HG03469 (cell line): Measurements from ENCODE around the gene CEP41.

ENCODE experiments used
- ATAC-seq: cut with Tn5 transposase; IDR thresholded peaks from one replicate; pipeline ENCODE4 v1.9.1; 2021; ENCODE audit warnings: mild to moderate bottlenecking, moderate library complexity, moderate number of reproducible peaks; ENCODE audit not compliant: unreplicated experiment

Gene CEP41, protein sequence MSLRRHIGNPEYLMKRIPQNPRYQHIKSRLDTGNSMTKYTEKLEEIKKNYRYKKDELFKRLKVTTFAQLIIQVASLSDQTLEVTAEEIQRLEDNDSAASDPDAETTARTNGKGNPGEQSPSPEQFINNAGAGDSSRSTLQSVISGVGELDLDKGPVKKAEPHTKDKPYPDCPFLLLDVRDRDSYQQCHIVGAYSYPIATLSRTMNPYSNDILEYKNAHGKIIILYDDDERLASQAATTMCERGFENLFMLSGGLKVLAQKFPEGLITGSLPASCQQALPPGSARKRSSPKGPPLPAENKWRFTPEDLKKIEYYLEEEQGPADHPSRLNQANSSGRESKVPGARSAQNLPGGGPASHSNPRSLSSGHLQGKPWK

DNA sequence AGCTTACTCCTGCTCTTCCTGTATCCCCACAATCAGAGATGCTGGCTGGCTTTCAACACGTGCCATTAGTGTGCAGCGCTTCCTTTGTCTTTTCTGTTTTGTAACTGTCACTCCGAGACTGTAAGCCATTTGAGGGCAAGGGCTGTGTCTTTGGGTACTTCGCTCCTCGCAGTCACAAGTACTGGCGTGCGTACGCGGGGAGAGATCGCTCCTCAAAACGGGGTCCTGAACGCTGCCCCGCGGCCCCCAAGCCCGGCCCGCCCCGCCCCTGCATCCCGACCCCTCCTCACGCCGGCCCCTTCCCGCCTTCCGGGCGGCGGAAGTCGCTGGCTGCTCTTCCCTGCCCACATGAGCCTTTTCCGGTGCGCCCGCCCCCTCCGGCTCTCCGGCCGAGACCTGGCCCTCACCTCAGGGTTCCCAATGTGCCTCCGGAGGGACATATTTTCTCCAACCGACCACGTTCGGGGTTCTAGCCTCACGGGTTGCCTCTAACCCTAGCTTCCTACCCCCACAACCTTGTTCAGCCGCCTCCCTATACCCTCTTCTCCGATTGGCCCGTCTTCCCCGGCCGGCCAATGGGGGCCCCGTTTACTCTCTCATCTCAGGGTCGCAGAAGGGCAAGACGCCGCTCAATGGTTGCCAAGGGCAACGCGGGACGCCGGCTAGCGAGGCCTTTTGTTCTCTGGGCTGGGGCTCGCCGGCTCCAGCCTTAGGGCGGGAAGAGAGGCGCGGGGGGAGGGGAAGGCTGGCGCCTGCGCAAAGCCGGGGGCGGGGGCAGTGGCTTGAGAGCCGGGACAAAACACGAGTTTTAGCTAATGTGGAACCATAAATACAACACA, at the start of gene CEP41:
TSS of gene CEP41 (minus strand) at position 490 of the 839 bp plus-strand sequence. CDS start at position 440, 50 bp downstream.
- peak; percentile 92 for ATAC-seq

DNA sequence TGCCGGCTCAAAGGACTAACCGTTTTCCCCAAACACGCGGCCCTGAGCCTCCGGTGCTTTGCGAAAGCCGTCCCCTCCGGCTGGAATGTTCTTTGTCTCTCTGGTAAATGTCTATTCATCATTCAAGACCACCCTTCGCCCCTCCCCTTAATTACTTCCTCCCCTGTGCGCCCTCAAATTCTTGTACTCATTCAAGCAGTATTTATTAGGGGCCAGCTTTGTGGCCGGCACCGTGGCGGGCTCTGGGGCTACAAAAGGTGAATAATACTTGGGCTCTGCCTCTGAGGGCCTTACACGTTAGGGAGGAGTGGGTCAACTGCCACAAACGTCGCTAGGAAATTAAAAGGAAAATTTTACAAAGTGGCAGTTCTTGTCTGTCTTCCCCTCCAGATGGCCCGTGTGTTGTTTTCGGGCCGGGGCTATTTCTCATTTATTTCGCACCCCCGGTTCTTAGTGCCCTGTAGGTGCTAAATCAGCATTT, 49.5 kb upstream of the CEP41 start:
- ATAC-seq: no peak

DNA sequence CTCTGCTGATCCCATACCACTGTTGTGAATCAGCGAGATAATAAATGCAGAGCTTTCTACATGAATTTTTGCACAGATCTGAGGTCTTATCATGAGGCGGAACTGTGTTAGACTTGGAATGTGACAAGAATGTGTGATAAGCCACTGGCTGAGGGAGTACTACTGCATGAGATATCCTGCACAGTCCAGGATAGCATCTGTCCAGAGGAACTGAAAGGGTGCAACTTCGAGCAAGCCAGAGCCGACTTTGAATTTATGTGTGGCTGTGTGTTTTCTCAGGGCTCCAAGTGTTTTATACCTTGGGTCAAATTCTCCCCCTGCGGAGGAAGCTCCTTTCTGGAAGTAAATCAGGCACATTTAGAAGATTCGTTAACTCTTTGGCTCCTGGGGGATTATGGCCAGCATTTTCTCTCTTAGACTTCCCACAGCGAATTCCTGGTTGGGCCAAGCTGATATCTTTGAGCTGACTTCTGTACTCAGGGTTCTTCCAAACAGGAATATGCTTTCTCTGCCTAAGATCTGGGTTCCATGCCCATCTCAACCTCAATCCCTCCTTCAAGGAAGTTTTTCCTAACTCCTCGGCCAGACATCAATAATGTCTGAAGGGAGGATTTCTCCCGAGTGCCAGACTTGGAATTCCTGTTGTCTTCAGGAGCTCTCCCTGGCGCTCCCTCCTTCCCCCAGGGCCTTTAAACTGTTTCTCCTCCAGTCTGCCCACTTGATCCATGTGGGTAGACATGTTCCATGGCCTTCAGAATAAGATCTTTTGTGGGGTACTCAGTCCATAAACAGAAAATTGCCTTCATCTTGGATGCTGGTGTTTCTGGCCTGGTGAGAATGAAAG, 48.5 kb upstream of the CEP41 start:
- ATAC-seq: no peak

DNA sequence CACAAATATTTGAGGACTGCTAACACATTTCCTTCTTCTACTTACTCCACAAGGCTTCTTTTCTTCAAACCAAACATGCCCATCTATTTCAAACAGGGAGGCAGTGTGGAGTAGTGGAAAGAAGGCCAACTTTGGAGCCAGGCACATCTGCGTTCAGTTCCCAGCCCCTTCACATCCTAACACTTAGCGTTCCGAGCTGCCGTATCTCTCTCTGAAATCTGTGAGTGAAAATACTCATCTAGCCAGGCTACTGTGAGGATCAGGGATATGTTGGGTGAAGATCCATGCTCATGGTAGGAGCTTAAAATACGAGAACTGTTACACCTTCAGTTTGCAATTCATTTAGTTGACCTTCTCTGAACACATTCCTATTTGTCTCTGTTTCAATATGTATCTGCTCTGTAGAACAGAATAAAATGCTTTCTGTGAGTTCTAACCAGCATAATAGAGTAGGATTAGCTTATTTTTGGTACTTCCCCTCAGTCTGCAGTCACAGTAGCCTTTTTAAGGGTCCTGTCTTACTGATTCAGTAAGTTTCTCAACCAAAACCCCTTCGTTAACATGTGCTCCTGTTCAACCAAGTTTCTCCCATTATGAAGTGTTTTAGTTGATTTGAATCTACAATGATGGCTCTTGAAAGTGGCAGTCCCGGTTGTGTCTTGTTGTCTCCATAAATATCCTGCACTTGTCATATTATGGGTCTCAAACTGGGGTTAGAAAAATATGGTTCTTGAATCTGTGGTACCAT, 47.8 kb upstream of the CEP41 start:
- ATAC-seq: no peak

DNA sequence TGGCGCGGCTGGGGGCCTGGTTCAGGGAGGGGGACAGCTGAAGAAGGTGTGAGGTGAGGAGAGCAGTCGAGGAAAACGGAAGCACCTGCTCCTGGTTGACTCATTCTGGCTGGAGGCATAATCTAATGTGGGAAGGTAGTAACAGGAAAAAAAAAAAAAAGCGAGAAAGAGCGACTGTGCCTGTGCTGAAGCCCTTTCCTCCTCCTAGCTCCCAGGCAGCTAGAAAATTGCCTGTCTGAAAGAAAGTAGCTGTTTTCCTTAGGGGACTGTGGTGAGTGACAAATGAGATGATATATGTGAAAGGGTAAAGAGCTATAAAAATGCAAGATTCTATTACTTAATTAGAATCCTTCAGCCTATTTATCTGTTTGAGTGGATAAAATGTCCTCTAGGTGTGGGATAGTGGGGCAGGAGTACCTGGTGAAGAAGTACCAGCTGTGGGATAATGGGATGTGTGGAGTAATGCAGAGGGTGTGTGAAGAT, 46.2 kb upstream of the CEP41 start:
- no peak for ATAC-seq

DNA sequence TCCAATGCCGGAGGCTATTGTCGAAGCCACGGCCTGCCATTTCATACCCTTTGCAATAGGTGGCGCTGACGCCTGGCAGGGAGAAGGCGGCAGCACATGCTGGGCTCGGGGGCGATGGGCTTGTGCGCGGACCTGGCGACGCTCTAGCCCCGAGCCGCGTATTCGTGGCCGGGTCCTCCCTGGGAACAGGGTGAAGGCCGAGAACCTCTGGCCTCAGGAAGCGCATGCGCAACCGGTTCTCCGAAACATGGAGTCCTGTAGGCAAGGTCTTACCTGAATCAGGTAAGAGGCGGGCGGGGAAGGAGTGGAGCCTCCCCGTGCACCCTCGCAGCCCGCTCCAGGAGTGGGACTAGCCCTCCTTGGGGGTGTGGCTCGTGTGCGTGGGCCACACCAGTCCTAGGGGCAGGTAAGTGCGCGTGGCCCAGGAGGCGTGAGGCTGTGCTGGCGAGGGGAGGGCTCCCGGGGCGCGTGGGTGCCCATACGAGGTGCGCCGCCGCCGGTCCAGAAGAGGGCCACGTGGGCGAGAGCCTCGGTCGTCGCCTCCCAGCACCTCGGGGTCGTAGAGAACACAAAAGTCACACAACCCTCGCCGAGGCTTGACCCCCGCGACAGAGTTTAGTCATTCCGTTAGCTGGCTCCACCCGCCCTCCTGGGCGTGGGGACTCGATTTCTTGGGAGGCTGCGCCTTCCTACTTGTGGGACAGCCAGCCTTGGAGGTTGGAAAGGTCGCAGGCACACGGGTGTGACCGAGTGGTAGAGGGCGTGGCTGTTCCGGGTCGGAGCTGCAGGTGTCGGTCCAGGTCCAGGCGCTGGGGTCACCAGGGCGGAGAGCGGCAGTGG, 45.5 kb upstream of the CEP41 start:
- ATAC-seq: no peak

DNA sequence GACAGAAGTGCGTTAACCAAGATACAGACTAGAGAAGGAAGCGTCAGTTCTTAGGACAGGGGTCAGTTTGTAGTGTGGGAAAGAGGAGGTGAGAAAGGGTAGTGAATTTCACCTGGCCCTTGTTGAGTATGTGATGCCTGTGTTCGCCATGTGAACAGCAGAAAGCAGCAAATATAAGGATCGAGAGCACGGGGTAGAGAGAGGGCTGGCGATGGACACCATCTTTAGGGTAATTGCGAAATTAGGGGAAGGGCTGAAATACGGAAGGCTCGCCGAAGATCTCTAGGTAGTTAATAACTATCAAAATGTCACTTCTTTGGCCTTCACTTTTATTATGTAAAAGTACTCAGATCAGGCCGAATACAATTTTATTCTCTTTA, 44.9 kb upstream of the CEP41 start:
- no peak for ATAC-seq

DNA sequence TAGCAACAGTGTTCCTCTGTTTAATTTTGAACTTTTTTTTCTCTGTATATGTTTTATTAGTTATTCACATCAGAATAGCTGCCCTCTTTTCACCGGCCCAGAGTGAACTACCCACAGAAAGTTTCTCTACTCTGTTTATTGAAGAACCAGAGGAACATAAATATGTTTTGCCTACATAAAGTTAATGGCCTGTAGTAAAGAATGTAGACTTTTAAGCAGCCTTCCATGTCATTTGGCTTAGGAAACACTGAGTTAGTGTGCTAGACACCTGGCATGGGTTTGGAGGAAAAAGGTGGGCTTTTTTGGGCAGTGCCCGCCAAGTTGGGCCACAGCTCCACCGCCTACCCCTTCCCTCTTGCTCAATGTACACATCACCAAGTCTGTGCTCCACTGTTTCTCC, 42.2 kb upstream of the CEP41 start:
- no peak for ATAC-seq

DNA sequence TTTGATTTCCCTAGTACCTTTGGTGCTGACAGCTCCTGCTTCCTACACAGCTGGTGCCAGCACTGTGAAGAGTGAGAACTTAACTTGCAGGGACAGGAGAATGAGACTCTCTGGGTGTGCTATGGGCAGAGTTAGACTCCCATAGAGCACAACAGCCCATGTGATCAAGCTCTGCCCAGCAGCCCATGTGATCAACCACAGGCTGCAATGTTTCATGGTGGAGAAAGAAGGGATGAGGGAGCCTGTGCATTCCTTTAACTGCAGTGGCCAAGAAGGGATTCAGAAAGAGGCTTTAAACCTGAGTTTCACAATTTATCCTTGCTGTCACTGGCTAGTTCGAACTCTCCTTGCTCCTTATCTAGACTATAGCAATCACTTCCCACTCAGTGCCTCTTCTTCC, 41.1 kb upstream of the CEP41 start:
- ATAC-seq: no peak

DNA sequence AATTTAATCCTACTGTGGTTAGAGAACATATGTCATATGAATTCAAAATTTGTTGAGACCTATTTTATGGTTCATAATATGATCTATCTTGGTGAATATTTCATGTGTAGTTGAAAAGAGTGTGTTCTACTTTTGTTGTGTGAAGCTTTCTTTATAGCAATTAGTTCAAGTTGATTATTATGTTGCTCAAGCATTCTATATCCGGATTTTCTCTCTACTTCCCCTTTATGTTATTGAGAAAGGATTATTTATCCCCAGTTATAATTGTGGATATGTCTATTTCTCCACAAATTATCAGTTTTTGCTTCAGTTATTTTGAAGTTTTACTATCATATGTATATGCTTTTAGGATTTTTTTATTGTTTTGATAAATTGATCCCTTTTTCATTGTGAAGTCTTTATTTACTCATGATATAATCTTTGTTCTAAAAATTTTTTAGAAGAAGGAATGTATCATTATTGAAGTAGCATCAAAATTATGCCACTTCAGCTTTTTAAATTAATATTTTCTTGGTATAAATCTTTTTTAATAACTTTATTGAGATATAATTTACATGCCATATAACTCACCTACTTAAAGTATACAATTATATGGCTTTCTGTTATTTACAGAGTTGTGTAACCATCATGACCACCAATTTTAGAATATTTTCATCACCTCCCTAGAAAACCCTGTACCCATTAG, 39.0 kb upstream of the CEP41 start:
- no peak for ATAC-seq

DNA sequence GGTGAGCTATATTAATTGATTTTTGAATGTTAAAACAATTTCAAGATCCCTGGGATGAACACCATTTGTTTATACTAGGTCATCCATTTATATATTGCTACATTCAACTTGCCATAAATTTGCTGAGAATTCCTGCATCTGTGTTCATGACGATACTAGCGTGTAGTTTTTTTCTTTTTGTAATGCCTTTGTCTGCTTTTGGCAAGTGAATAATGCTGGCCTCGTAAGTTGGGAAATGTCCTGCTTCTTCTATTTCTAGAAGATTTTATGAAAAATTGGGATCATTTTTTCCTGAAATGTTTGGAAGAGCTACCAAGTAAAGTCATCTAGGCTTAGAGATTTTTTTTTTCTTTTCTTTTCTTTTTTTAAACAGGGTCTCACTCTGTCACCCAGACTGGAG, 38.2 kb upstream of the CEP41 start:
- ATAC-seq: no peak

DNA sequence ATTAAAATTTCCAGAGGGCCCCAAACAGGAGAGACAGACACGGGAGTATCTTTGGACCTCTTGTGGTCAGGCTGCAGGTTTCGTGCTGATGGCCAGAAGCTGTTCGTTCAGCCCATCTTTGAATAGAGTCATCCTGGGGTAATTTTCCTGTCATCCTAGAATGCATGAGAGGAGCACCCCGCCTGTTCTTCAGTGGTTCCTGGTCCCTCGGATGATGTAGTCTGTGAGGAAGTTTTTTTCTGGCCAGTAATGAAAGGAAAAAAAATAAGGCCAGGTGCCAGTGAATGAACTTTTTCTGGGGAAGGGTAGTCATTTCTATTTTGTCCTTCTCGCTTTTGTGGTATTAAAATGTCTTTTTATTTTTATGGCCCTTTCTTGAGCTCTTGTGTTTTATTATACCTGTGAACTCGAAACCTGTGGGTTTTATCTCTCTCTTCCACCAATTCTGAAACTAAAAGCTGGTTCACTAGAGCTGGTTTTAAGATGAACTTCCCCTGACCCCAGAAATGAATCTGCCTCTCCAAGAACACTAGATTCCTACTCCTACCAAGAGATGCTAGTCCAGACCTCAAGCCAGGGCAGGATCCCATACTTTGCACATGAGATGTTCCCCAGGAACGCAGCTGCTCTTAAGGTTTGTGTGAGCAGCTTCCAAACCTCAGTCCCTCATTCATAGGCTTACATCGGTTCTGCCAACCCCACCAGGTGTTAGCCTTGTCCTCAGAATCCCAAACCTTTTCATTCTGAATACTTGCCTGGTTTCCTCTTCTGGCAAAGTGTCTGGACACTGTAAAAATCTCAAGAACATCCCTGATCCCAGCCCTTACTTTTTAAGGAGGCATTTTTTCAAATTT, 35.7 kb upstream of the CEP41 start:
- peak; percentile 58 for ATAC-seq

DNA sequence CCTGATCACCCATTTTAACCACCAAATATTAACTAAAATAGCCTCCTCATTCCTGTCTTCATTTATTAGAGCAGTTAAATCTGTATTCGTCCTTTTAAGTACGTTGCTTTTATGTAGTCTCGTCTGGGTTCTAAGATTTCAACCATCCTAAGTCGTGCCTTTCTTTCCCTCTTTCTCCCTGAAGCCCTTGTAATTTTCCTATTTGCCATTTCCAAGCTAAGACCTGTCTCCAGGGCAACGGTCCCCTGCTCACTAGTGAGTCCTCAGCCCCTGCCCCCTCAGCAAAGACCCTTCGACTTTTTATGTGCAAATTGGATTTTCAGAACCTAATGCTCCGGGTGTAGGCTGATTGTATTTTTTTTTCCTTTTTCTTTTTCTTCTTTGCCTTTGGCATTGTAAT, 35.0 kb upstream of the CEP41 start:
- no peak for ATAC-seq

DNA sequence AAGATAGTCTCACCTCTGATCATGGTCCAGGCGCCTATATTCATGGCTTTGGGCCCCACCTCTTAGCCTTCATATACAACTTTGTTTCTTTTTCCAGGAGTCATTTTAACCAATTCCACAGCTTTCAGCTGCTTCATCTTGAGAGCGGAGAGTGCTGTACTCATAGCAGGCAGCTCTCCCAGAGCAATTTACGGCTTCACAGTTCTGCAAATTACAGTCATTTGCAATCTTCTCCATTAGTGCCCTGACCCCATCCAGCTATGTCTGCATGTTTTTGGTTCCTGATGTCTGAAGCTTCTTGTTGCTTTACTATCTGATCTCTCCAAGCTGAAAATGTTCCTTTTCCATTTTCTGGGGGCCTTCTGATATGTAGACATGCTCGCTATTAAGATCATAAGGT, 33.1 kb upstream of the CEP41 start:
- ATAC-seq: no peak

DNA sequence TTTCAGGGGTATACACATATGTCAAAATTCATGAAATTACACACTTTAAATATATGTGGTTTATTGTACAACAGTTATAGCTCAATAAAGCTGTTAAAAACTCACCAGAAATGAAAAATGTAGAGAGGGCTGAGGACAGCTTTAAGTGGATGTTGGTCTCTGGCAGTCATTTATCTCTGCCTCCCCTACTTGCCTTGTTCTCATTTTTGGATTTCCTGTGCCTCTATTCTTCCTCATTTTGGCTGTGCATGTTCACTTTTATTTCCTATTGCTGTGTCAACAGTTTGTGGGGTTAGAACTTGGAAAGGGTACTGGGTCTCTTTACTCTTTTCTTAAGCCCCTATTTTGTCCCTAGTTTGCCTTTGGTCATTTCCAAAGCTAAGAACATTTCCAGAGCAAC, 32.5 kb upstream of the CEP41 start:
- no peak for ATAC-seq

DNA sequence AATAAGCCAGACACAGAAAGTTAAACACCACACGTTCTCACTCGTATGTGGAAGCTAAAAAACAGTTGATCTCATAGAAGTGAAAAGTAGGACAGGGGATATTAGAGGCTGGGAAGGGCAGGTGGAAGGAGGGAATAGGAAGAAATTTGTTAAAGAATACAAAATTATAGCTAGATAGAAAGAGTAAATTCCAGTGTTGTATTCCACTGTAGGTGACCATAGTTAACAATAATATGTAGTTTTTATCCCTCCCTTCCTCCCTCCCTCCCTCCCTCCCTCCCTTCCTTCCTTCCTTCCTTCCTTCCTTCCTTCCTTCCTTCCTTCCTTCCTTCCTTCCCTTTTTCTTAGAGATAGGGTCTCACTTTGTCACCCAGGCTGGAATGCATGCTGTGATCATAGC, 31.2 kb upstream of the CEP41 start:
- no peak for ATAC-seq

DNA sequence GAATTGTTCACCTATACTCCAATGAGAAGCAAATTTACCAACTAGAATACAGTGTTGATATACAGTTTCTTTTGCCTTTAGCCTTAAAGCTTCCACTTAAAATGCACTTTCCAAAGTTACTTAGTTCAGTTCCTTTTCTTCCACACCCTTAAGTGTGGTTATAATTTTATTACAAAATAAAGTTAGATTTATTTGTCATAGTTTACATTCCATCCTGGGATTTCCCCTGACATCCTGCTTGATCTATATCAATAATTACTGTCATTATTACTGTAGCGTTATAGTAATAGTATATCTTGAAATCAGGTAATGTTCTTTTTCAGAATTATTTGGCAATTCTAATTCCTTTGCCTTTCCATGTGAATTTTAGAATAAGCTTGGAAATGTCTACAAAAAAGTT, 27.8 kb upstream of the CEP41 start:
- no peak for ATAC-seq
